ENCODE measurements around the gene DHX34. TPM values are rescaled to one million over a fixed set of nuclear protein-coding genes. Genes with fewer than 3 reads are reported as not detected.

DHX34 gene
- total and polyA plus RNA-seq, 9 of the 15 experiments (the other 6 are each of a cell fraction or from before 2014, with no cell fraction given): 0.36 to 42.0 (median 15.0) TPM

DNA sequence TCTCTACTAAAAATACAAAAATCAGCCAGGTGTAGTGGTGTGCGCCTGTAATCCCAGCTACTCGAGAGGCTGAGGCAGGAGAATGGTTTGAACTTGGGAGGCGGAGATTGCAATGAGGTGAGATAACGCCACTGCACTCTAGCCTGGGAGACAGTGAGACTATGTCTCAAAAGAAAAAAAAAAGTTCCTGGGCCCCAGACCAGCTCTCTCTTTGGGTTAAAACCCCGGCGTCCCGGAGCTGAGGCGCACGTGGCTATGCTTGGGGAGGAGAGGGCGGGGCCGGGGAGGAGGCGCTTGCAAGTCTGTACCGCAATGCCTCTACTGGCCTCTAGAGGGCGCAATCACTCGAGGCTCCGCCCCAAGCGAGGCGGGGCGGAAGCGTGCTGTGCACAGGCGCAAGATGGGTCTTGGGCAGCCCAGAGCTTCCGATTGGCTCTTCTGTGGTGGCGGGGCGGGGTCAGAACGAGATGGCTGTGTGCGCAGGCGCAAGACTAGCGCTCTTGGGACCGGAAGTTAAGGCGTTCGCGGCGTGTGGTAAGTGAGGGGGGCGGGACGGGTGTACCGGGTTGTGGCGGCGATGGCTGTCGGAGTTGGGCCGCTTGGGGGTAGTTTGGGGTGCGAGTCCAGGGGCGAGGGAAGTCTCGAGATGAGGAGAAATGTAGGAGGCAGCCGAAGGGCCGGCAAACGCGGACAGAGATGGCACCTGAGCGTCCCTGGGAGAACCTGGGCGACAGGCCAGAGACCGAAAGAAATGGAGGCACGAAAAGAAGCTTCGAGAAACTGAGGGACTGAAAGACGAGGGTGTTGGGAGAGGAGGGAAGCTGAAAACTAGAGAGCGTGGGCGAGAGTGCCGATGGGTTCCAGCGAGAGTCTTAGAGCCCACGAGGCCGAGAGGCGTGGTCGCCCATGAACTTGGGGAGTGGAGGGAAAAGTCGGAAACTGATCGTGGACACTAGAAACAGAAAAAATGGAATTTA, at the start of gene DHX34 (continued):
- TF ChIP-seq CBX2 (IDR thresholded peaks at IDR 0.05; ENCODE audit: insufficient read depth, low read length, poor library complexity, severe bottlenecking) (no peak), TBL1XR1 (IDR thresholded peaks at IDR 0.05; ENCODE audit: low read length in 2 of 2) (peak; percentile 10 to 45; a peak in 2 of 4 replicates), ELF4 (CRISPR knock-in tag; IDR thresholded peaks at IDR 0.05) (peak; percentile 87; the same call in 1 of the 2 replicates), RBM22 (IDR thresholded peaks at IDR 0.05; ENCODE audit: low read depth, low read length, poor library complexity, severe bottlenecking) (no peak), MAFG (tag; conservative IDR thresholded peaks at IDR 0.05) (no peak), TAF1 (IDR thresholded peaks at IDR 0.05; ENCODE audit: control insufficient read depth, extremely low read depth, insufficient read depth, low read length, severe bottlenecking) (peak; percentile 54), CGGBP1 (CRISPR knock-in tag; IDR thresholded peaks at IDR 0.05) (0 out of 2 replicates have a peak, but pooled peaks have one; percentile 68), NKRF (IDR thresholded peaks at IDR 0.05; ENCODE audit: borderline replicate concordance) (peak; percentile 99), TOE1 (IDR thresholded peaks at IDR 0.05; ENCODE audit: borderline replicate concordance) (peak; percentile 15; the same call in 1 of the 2 replicates), TOE1 (CRISPR knock-in tag; IDR thresholded peaks at IDR 0.05; ENCODE audit: borderline replicate concordance, low read depth) (no peak), ZNF324 (CRISPR knock-in tag; IDR thresholded peaks at IDR 0.05) (no peak), MTF1 (CRISPR knock-in tag; IDR thresholded peaks at IDR 0.05; ENCODE audit: borderline replicate concordance) (0 out of 2 replicates have a peak, but pooled peaks have one; percentile 33), MAZ (CRISPR knock-in tag; conservative IDR thresholded peaks at IDR 0.05 in 1 of 2, IDR thresholded peaks at IDR 0.05 in 1 of 2) (peak; percentile 87 to 96), FOXK2 (conservative IDR thresholded peaks at IDR 0.05 in 1 of 2, IDR thresholded peaks at IDR 0.05 in 1 of 2; ENCODE audit: low read depth in 2 of 2) (peak; percentile 70 to 75; a peak in 3 of 4 replicates), EP300 (IDR thresholded peaks at IDR 0.05; ENCODE audit: low read length) (peak; percentile 20; the same call in 1 of the 2 replicates), POU5F1 (IDR thresholded peaks at IDR 0.05; ENCODE audit: borderline replicate concordance, low read depth, low read length, partially characterized antibody) (peak; percentile 50), FOXJ3 (CRISPR knock-in tag; IDR thresholded peaks at IDR 0.05) (no peak), OTX1 (CRISPR knock-in tag; IDR thresholded peaks at IDR 0.05) (peak; percentile 71; the same call in 1 of the 2 replicates), ELF2 (CRISPR knock-in tag; IDR thresholded peaks at IDR 0.05) (peak; percentile 84; the same call in 1 of the 2 replicates), MBD2 (IDR thresholded peaks at IDR 0.05; ENCODE audit: borderline replicate concordance, low read depth) (no peak), RNF2 (IDR thresholded peaks at IDR 0.05) (0 out of 2 replicates have a peak, but pooled peaks have one; percentile 34), HNRNPL (IDR thresholded peaks at IDR 0.05; ENCODE audit: low read depth, low read length) (no peak), PHF20 (IDR thresholded peaks at IDR 0.05; ENCODE audit: partially characterized antibody) (peak; percentile 56), ZBED1 (IDR thresholded peaks at IDR 0.05) (0 out of 2 replicates have a peak, but pooled peaks have one; percentile 24)
